Measurements from ENCODE around the gene SCD5. TPM values are rescaled to one million over a fixed set of nuclear protein-coding genes. Genes with fewer than 3 reads are reported as not detected.
A peak's percentile ranks its signal among the peaks of the same experiment; 100 is the strongest.

SCD5 gene
- total and polyA plus RNA-seq, 2 experiments from 2014 or later = 0.79 to 1.6 TPM

DNA sequence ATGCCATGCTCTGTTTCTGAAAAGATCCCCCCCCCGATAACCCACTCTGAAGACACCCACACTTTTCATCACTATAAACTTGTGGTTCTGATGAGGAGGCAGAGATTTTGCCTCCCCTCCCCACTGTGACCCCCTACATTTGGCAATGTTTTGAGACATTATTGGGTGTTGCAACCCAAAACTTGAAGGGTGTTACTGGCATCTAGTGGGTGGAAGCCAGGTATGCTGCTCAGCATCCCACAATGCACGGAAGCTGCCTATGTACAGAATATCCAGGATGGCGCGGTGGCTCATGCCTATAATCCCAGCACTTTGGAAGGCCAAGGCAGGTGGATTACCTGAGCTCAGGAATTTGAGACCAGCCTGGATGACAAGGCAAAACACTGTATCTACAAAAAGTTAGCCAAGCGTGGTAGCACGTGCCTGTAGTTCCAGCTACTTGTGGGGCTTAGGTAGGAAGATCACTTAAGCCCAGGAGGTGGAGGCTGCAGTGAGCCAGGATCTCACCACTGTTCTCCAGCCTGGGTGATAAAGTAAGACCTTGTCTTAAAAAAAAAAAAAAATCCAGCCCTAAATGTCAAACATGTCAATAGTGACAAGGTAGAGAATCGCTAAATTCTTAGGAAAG is 87.3 kb downstream of the SCD5 start:
- peaks cover 7% of the 10 kb centered on the region; the same call in 1 of the 2 replicates for H3K4me1 ChIP-seq (ENCODE audit: insufficient read depth)
- Mint-ChIP-seq H3K4me3 (no peak overlapping the region), H3K27ac (no peak overlapping the region), H3K36me3 (ENCODE audit: low read depth) (no peaks in the 10 kb centered on the region), H3K27me3 (ENCODE audit: insufficient read depth, low read depth, poor library complexity) (peaks cover 2% of the 10 kb centered on the region), H3K4me1 (peaks cover 11% of the 10 kb centered on the region), H3K9me3 (no peaks in the 10 kb centered on the region)
- H3K79me2 ChIP-seq (replicated peaks; ENCODE audit: insufficient read depth) = no peaks in the 10 kb centered on the region
- 0 out of 2 replicates have a peak, but pooled peaks cover 6% of the 10 kb centered on the region for H3K9me2 ChIP-seq (ENCODE audit: insufficient read depth)
- H3K4me3 ChIP-seq = no peak overlapping the region
- H3K27me3 ChIP-seq (ENCODE audit: insufficient read depth) = no peaks in the 10 kb centered on the region
- TF ChIP-seq NANOG (IDR thresholded peaks at IDR 0.05; ENCODE audit: borderline replicate concordance) = no peak
- TF ChIP-seq CTCF (conservative IDR thresholded peaks at IDR 0.05; ENCODE audit: low read depth in 2 of 2) = peak; percentile 16 to 45; a peak in 2 of 4 replicates
- no peak overlapping the region for H3K4me2 ChIP-seq
- H3K27ac ChIP-seq (ENCODE audit: low read depth) = no peak overlapping the region
- H3F3A ChIP-seq (replicated peaks; ENCODE audit: low read depth) = no peaks in the 10 kb centered on the region
- ATAC-seq (peak; percentile 29; the same call in 1 of the 3 replicates), DNase-seq (ENCODE audit: low spot score) (no peak)
- no peak overlapping the region for H2AFZ ChIP-seq
- no peaks in the 10 kb centered on the region for H4K20me1 ChIP-seq (replicated peaks; ENCODE audit: insufficient read depth)
- H3K36me3 ChIP-seq (ENCODE audit: insufficient read depth) = no peaks in the 10 kb centered on the region

DNA sequence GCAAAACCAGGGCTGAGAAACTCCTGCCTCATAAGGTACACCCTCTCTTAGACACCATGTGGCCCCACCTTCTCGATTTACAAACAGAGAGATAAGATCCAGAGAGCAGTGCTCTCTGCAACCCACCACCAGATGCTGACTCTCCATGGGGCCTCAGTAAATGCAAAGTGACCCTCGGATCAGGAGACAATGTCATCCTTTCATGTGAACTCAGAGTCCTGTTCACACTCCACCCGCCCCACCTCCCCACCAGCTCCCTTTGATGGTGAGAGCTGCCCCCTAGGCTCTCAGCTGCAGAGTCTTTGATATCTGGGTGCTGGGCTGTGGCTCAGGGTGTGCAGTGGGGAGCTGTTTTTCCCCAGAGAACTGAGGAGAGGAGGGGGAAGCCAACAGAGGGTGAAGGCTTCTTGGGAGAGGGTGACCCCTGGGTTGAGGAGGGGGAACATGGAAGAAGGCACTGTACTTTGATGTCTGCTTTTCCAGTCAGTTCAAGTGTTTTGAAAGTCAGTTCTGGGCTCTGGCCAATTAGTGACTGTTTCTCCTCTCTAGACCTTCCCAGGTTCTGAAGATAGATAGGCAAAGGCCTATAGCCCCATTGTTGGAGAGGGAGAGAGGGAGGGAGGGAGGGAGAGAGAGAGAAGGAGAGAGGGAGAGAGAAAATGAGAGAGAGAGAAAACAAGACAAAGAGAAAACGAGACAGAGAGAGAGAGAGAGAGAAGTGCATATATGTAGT is 88.2 kb downstream of the SCD5 start:
- Histone ChIP-seq H3K27ac (ENCODE audit: low read depth) (no peak overlapping the region), H3K9me2 (ENCODE audit: insufficient read depth) (0 out of 2 replicates have a peak, but pooled peaks cover 6% of the 10 kb centered on the region), H3F3A (replicated peaks; ENCODE audit: low read depth) (no peaks in the 10 kb centered on the region), H3K27me3 (ENCODE audit: insufficient read depth) (no peaks in the 10 kb centered on the region), H4K20me1 (replicated peaks; ENCODE audit: insufficient read depth) (no peaks in the 10 kb centered on the region), H3K4me1 (ENCODE audit: insufficient read depth) (peaks cover 7% of the 10 kb centered on the region; the same call in 1 of the 2 replicates), H3K79me2 (replicated peaks; ENCODE audit: insufficient read depth) (no peaks in the 10 kb centered on the region), H3K36me3 (ENCODE audit: insufficient read depth) (no peaks in the 10 kb centered on the region), H3K4me2 (no peak overlapping the region), H3K4me3 (no peak overlapping the region), H2AFZ (no peak overlapping the region)
- no peak overlapping the region for H3K27ac Mint-ChIP-seq
- DNase-seq (ENCODE audit: low spot score) (peak; percentile 28), ATAC-seq (peak; percentile 84)
- H3K9me3 Mint-ChIP-seq = no peaks in the 10 kb centered on the region
- H3K4me1 Mint-ChIP-seq = peaks cover 18% of the 10 kb centered on the region
- no peaks in the 10 kb centered on the region for H3K36me3 Mint-ChIP-seq (ENCODE audit: low read depth)
- no peak overlapping the region for H3K4me3 Mint-ChIP-seq
- peaks cover 2% of the 10 kb centered on the region for H3K27me3 Mint-ChIP-seq (ENCODE audit: insufficient read depth, low read depth, poor library complexity)
- TF ChIP-seq STAT1 (IDR thresholded peaks at IDR 0.05; ENCODE audit: unreplicated experiment) (no peak), CREB1 (CRISPR knock-in tag; IDR thresholded peaks at IDR 0.05; ENCODE audit: low read depth) (no peak), ZNF331 (CRISPR knock-in tag; IDR thresholded peaks at IDR 0.05; ENCODE audit: low read depth) (no peak), EZH2phosphoT487 (IDR thresholded peaks at IDR 0.05; ENCODE audit: unreplicated experiment) (no peak), CTCF (conservative IDR thresholded peaks at IDR 0.05; ENCODE audit: low read depth in 2 of 2) (0 out of 4 replicates have a peak, but pooled peaks of 1 of the 2 experiments have one; percentile 6), ZNF114 (CRISPR knock-in tag; IDR thresholded peaks at IDR 0.05) (no peak), EZH2 (IDR thresholded peaks at IDR 0.05; ENCODE audit: low read depth, unreplicated experiment) (no peak)
- TF ChIP-seq, protein P1, sequence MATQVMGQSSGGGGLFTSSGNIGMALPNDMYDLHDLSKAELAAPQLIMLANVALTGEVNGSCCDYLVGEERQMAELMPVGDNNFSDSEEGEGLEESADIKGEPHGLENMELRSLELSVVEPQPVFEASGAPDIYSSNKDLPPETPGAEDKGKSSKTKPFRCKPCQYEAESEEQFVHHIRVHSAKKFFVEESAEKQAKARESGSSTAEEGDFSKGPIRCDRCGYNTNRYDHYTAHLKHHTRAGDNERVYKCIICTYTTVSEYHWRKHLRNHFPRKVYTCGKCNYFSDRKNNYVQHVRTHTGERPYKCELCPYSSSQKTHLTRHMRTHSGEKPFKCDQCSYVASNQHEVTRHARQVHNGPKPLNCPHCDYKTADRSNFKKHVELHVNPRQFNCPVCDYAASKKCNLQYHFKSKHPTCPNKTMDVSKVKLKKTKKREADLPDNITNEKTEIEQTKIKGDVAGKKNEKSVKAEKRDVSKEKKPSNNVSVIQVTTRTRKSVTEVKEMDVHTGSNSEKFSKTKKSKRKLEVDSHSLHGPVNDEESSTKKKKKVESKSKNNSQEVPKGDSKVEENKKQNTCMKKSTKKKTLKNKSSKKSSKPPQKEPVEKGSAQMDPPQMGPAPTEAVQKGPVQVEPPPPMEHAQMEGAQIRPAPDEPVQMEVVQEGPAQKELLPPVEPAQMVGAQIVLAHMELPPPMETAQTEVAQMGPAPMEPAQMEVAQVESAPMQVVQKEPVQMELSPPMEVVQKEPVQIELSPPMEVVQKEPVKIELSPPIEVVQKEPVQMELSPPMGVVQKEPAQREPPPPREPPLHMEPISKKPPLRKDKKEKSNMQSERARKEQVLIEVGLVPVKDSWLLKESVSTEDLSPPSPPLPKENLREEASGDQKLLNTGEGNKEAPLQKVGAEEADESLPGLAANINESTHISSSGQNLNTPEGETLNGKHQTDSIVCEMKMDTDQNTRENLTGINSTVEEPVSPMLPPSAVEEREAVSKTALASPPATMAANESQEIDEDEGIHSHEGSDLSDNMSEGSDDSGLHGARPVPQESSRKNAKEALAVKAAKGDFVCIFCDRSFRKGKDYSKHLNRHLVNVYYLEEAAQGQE (IDR thresholded peaks at IDR 0.05; ENCODE audit: unreplicated experiment) = no peak

Measured in GM23338 (cell line).